ENCODE data around the gene SDC3. TPM values are rescaled to one million over a fixed set of nuclear protein-coding genes. Genes with fewer than 3 reads are reported as not detected.

SDC3 gene
- total RNA-seq, 1 experiment from 2014 or later, result 0.04 TPM

- no peaks in the 10 kb centered on the region for H3K4me1 ChIP-seq (ENCODE audit: low read length)
- no peak overlapping the region for H3K27ac ChIP-seq (ENCODE audit: low read length)
- peak; percentile 82 for DNase-seq
- no peak overlapping the region for H3K4me2 ChIP-seq (ENCODE audit: low read depth, low read length, poor library complexity, severe bottlenecking)
- H2AFZ ChIP-seq (ENCODE audit: low read length), result no peak overlapping the region
- no peaks in the 10 kb centered on the region for H3K36me3 ChIP-seq (ENCODE audit: insufficient read depth, low read length)
- H3K27me3 ChIP-seq (ENCODE audit: low read length), result no peaks in the 10 kb centered on the region
- no peaks in the 10 kb centered on the region for H3K9me2 ChIP-seq (replicated peaks; ENCODE audit: insufficient read depth, low read length)
- no peak overlapping the region for H3K4me3 ChIP-seq (ENCODE audit: low read length)
- H4K20me1 ChIP-seq (ENCODE audit: insufficient read depth, low read depth, low read length), result 0 out of 2 replicates have a peak, but pooled peaks cover 5% of the 10 kb centered on the region
- H3K9ac ChIP-seq (ENCODE audit: low read length), result no peak overlapping the region
- H3K9me3 ChIP-seq (ENCODE audit: low read length), result no peaks in the 10 kb centered on the region
- no peaks in the 10 kb centered on the region for H3K79me2 ChIP-seq (ENCODE audit: low read length)
Observed at GRCh38 chr1:30911059-30911954, 2.7 kb upstream of the SDC3 start.

- no peaks in the 10 kb centered on the region for H3K79me2 ChIP-seq (ENCODE audit: low read length)
- no peaks in the 10 kb centered on the region for H3K9me3 ChIP-seq (ENCODE audit: low read length)
- no peaks in the 10 kb centered on the region for H3K4me1 ChIP-seq (ENCODE audit: low read length)
- no peak overlapping the region for H3K4me3 ChIP-seq (ENCODE audit: low read length)
- H3K36me3 ChIP-seq (ENCODE audit: insufficient read depth, low read length), result no peaks in the 10 kb centered on the region
- no peaks in the 10 kb centered on the region for H3K9me2 ChIP-seq (replicated peaks; ENCODE audit: insufficient read depth, low read length)
- no peaks in the 10 kb centered on the region for H3K27me3 ChIP-seq (ENCODE audit: low read length)
- no peak overlapping the region for H3K9ac ChIP-seq (ENCODE audit: low read length)
- H4K20me1 ChIP-seq (ENCODE audit: insufficient read depth, low read depth, low read length), result 0 out of 2 replicates have a peak, but pooled peaks cover 5% of the 10 kb centered on the region
- peak; percentile 62 for DNase-seq
- H3K4me2 ChIP-seq (ENCODE audit: low read depth, low read length, poor library complexity, severe bottlenecking), result no peak overlapping the region
- H3K27ac ChIP-seq (ENCODE audit: low read length), result no peak overlapping the region
- H2AFZ ChIP-seq (ENCODE audit: low read length), result no peak overlapping the region
Observed at GRCh38 chr1:30909365-30910068, 959 bp upstream of the SDC3 start.

DNA sequence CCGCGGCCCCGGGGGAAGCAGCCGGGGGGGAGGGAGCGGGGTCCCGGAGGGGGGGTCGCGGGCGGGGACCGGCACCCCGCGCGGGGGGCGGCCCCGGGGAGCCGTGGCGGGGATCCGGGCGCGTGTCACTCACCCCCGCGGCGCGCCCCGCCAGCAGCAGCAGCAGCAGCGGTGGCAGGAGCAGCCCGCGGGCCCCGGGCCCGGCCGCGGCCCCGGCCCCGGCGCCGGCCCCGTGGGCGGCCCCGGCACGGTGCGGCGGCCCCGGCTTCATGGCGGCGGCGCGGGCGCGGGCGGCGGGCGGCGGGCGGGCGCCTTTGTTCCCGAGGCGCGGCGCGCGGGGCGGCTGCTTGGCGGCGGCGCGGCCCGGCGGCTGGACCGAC is 252 bp downstream of the SDC3 start:
- H3K27ac ChIP-seq (ENCODE audit: low read length), result no peak overlapping the region
- H3K9ac ChIP-seq (ENCODE audit: low read length), result no peak overlapping the region
- no peaks in the 10 kb centered on the region for H3K27me3 ChIP-seq (ENCODE audit: low read length)
- DNase-seq, result no peak
- H3K4me1 ChIP-seq (ENCODE audit: low read length), result no peaks in the 10 kb centered on the region
- 0 out of 2 replicates have a peak, but pooled peaks cover 5% of the 10 kb centered on the region for H4K20me1 ChIP-seq (ENCODE audit: insufficient read depth, low read depth, low read length)
- no peaks in the 10 kb centered on the region for H3K79me2 ChIP-seq (ENCODE audit: low read length)
- H3K4me2 ChIP-seq (ENCODE audit: low read depth, low read length, poor library complexity, severe bottlenecking), result no peak overlapping the region
- H3K4me3 ChIP-seq (ENCODE audit: low read length), result no peak overlapping the region
- H3K9me3 ChIP-seq (ENCODE audit: low read length), result no peaks in the 10 kb centered on the region
- no peaks in the 10 kb centered on the region for H3K36me3 ChIP-seq (ENCODE audit: insufficient read depth, low read length)
- no peak overlapping the region for H2AFZ ChIP-seq (ENCODE audit: low read length)
- H3K9me2 ChIP-seq (replicated peaks; ENCODE audit: insufficient read depth, low read length), result no peaks in the 10 kb centered on the region

GRCh38 chr1:30907481-30908315 is 860 bp downstream of the SDC3 start:
- H3K9me3 ChIP-seq (ENCODE audit: low read length), result no peaks in the 10 kb centered on the region
- no peak for DNase-seq
- H3K79me2 ChIP-seq (ENCODE audit: low read length), result no peaks in the 10 kb centered on the region
- 0 out of 2 replicates have a peak, but pooled peaks cover 5% of the 10 kb centered on the region for H4K20me1 ChIP-seq (ENCODE audit: insufficient read depth, low read depth, low read length)
- H3K27me3 ChIP-seq (ENCODE audit: low read length), result no peaks in the 10 kb centered on the region
- H3K9ac ChIP-seq (ENCODE audit: low read length), result no peak overlapping the region
- no peak overlapping the region for H3K27ac ChIP-seq (ENCODE audit: low read length)
- H3K4me2 ChIP-seq (ENCODE audit: low read depth, low read length, poor library complexity, severe bottlenecking), result no peak overlapping the region
- no peaks in the 10 kb centered on the region for H3K9me2 ChIP-seq (replicated peaks; ENCODE audit: insufficient read depth, low read length)
- no peak overlapping the region for H3K4me3 ChIP-seq (ENCODE audit: low read length)
- no peaks in the 10 kb centered on the region for H3K36me3 ChIP-seq (ENCODE audit: insufficient read depth, low read length)
- H3K4me1 ChIP-seq (ENCODE audit: low read length), result no peaks in the 10 kb centered on the region
- no peak overlapping the region for H2AFZ ChIP-seq (ENCODE audit: low read length)

- Histone ChIP-seq H3K27ac (ENCODE audit: low read length) (no peak overlapping the region), H3K9ac (ENCODE audit: low read length) (no peak overlapping the region), H4K20me1 (ENCODE audit: insufficient read depth, low read depth, low read length) (0 out of 2 replicates have a peak, but pooled peaks cover 5% of the 10 kb centered on the region), H3K4me1 (ENCODE audit: low read length) (no peaks in the 10 kb centered on the region), H2AFZ (ENCODE audit: low read length) (no peak overlapping the region), H3K9me3 (ENCODE audit: low read length) (no peaks in the 10 kb centered on the region), H3K4me3 (ENCODE audit: low read length) (no peak overlapping the region), H3K36me3 (ENCODE audit: insufficient read depth, low read length) (no peaks in the 10 kb centered on the region), H3K79me2 (ENCODE audit: low read length) (no peaks in the 10 kb centered on the region), H3K27me3 (ENCODE audit: low read length) (no peaks in the 10 kb centered on the region), H3K4me2 (ENCODE audit: low read depth, low read length, poor library complexity, severe bottlenecking) (no peak overlapping the region), H3K9me2 (replicated peaks; ENCODE audit: insufficient read depth, low read length) (no peaks in the 10 kb centered on the region)
- DNase-seq, result no peak
Observed at GRCh38 chr1:30906631-30907441, 1.7 kb downstream of the SDC3 start.

GRCh38 chr1:30905916-30906620 is 2.5 kb downstream of the SDC3 start:
- Histone ChIP-seq H3K27me3 (ENCODE audit: low read length) (no peaks in the 10 kb centered on the region), H3K9me2 (replicated peaks; ENCODE audit: insufficient read depth, low read length) (no peaks in the 10 kb centered on the region)
- no peak for DNase-seq

DNA sequence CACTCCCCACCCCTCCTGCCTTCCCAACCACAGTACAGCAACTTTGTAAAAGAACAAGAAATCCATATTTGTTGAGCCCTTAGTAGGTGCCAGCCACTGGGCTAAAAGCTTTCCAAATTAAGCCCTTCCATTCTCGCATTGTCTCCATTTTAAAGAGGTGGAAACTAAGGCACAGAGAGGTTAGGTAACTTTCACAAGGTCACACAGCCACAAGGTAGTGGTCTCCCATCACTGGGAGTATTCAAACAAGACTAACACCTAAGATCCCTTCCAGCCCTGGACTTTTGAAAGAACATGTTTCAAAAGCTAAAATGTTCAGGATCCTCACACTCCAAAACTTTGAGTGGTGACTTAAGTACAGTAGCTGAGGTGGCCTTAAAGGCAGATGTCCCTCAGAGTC is 3.2 kb downstream of the SDC3 start:
- Histone ChIP-seq H4K20me1 (ENCODE audit: insufficient read depth, low read depth, low read length) (peaks cover 5% of the 10 kb centered on the region; the same call in 1 of the 2 replicates), H3K9me3 (ENCODE audit: low read length) (no peaks in the 10 kb centered on the region), H3K4me2 (ENCODE audit: low read depth, low read length, poor library complexity, severe bottlenecking) (no peak overlapping the region), H3K9me2 (replicated peaks; ENCODE audit: insufficient read depth, low read length) (no peaks in the 10 kb centered on the region), H3K4me3 (ENCODE audit: low read length) (no peak overlapping the region), H3K36me3 (ENCODE audit: insufficient read depth, low read length) (no peaks in the 10 kb centered on the region), H3K79me2 (ENCODE audit: low read length) (no peaks in the 10 kb centered on the region), H2AFZ (ENCODE audit: low read length) (no peak overlapping the region), H3K27me3 (ENCODE audit: low read length) (no peaks in the 10 kb centered on the region), H3K9ac (ENCODE audit: low read length) (no peak overlapping the region), H3K4me1 (ENCODE audit: low read length) (no peaks in the 10 kb centered on the region), H3K27ac (ENCODE audit: low read length) (no peak overlapping the region)
- DNase-seq, result no peak

More at GRCh38 chr1:30905916-30906620, 2.5 kb downstream of the SDC3 start:
- Histone ChIP-seq H2AFZ (ENCODE audit: low read length) (no peak overlapping the region), H4K20me1 (ENCODE audit: insufficient read depth, low read depth, low read length) (peaks cover 5% of the 10 kb centered on the region; the same call in 1 of the 2 replicates), H3K4me3 (ENCODE audit: low read length) (no peak overlapping the region), H3K36me3 (ENCODE audit: insufficient read depth, low read length) (no peaks in the 10 kb centered on the region), H3K27ac (ENCODE audit: low read length) (no peak overlapping the region), H3K4me2 (ENCODE audit: low read depth, low read length, poor library complexity, severe bottlenecking) (no peak overlapping the region), H3K4me1 (ENCODE audit: low read length) (no peaks in the 10 kb centered on the region), H3K79me2 (ENCODE audit: low read length) (no peaks in the 10 kb centered on the region), H3K9ac (ENCODE audit: low read length) (no peak overlapping the region), H3K9me3 (ENCODE audit: low read length) (no peaks in the 10 kb centered on the region)

Data from Karpas-422 (cell line).